GM18868 (cell line): ENCODE data around the gene NTN1.

ENCODE experiments used
- ATAC-seq: cut with Tn5 transposase; IDR thresholded peaks from one replicate; pipeline ENCODE4 v1.9.1; 2021; ENCODE audit warnings: mild to moderate bottlenecking, moderate library complexity; ENCODE audit not compliant: unreplicated experiment

NTN1 gene

GRCh38 chr17:9228408-9229159 lies 207.3 kb downstream of the NTN1 start:
- ATAC-seq, result no peak

GRCh38 chr17:9229160-9229825 lies 208.0 kb downstream of the NTN1 start:
- ATAC-seq, result no peak

- ATAC-seq, result no peak
Measured at GRCh38 chr17:9229826-9230201, 208.5 kb downstream of the NTN1 start.

- ATAC-seq, result no peak
Measured at GRCh38 chr17:9230346-9230745, 209.0 kb downstream of the NTN1 start.

GRCh38 chr17:9230861-9231260 lies 209.6 kb downstream of the NTN1 start:
- ATAC-seq, result no peak

- ATAC-seq, result no peak
Measured at GRCh38 chr17:9231449-9232154, 210.3 kb downstream of the NTN1 start.

GRCh38 chr17:9232155-9232475 lies 210.8 kb downstream of the NTN1 start:
- ATAC-seq, result no peak

- no peak for ATAC-seq
Measured at GRCh38 chr17:9232591-9233270, 211.4 kb downstream of the NTN1 start.

- no peak for ATAC-seq
Measured at GRCh38 chr17:9233271-9233599, 211.9 kb downstream of the NTN1 start.

- ATAC-seq, result no peak
Measured at GRCh38 chr17:9233761-9234160, 212.5 kb downstream of the NTN1 start.

GRCh38 chr17:9234389-9234945 lies 213.2 kb downstream of the NTN1 start:
- no peak for ATAC-seq

- no peak for ATAC-seq
Measured at GRCh38 chr17:9235346-9235745, 214.0 kb downstream of the NTN1 start.

GRCh38 chr17:9236286-9237052 lies 215.2 kb downstream of the NTN1 start:
- ATAC-seq, result no peak

- ATAC-seq, result no peak
Measured at GRCh38 chr17:9237053-9237410, 215.7 kb downstream of the NTN1 start.

- no peak for ATAC-seq
Measured at GRCh38 chr17:9237661-9238301, 216.5 kb downstream of the NTN1 start.

- ATAC-seq, result no peak
Measured at GRCh38 chr17:9238340-9239245, 217.3 kb downstream of the NTN1 start.

- ATAC-seq, result no peak
Measured at GRCh38 chr17:9239246-9239792, 218.0 kb downstream of the NTN1 start.

- peak; percentile 52 for ATAC-seq
Measured at GRCh38 chr17:9239793-9240658, 218.7 kb downstream of the NTN1 start.
